Neuronal stem cell (in vitro differentiated cells): ENCODE measurements around the gene FXYD5.
A peak's percentile ranks its signal among the peaks of the same experiment; 100 is the strongest.

Experiments
- DNase-seq: peaks from one replicate; pipeline ENCODE4 v3.0.0-alpha.2; 2013; ENCODE audit warnings: low spot score
- H2AFZ ChIP-seq: one replicate; pipeline ENCODE4 v1.6.1; 2013; ENCODE audit warnings: mild to moderate bottlenecking, low read length, inconsistent platforms
- H2AK5ac ChIP-seq: 2 replicates; pipeline ENCODE4 v1.6.1; 2013; ENCODE audit warnings: low read depth, mild to moderate bottlenecking, inconsistent platforms, low read length, moderate library complexity, mixed read lengths
- H2BK120ac ChIP-seq: 2 replicates; pipeline ENCODE4 v1.6.1; 2013; ENCODE audit warnings: low read depth, mild to moderate bottlenecking, inconsistent platforms, low read length, moderate library complexity, mixed read lengths
- H2BK12ac ChIP-seq: one replicate; pipeline ENCODE4 v1.6.1; 2013; ENCODE audit warnings: low read length, inconsistent platforms
- H2BK15ac ChIP-seq: 2 replicates; pipeline ENCODE4 v1.6.1; 2013; ENCODE audit warnings: mild to moderate bottlenecking, low read length, inconsistent platforms, mixed read lengths
- H2BK5ac ChIP-seq: one replicate; pipeline ENCODE4 v1.6.1; 2013; ENCODE audit warnings: inconsistent platforms, mild to moderate bottlenecking, low read length, moderate library complexity
- H3K14ac ChIP-seq: one replicate; pipeline ENCODE4 v1.6.1; 2013; ENCODE audit warnings: low read length, inconsistent platforms
- H3K18ac ChIP-seq: 2 replicates; pipeline ENCODE4 v1.6.1; 2013; ENCODE audit warnings: low read length, inconsistent platforms
- H3K23ac ChIP-seq: 2 replicates; pipeline ENCODE4 v1.6.1; 2013; ENCODE audit warnings: low read depth, mild to moderate bottlenecking, mixed read lengths, low read length, inconsistent platforms; ENCODE audit not compliant: poor library complexity
- H3K27ac ChIP-seq: replicated peaks from 3 replicates; pipeline ENCODE4 v1.5.1; 2013; ENCODE audit warnings: low read length, inconsistent platforms
- H3K27me3 ChIP-seq, 3 experiments: 2 replicates each; pipeline ENCODE4 v1.6.1; 2013; ENCODE audit warnings: low read length in 3 of 3, mild to moderate bottlenecking in 2 of 3, inconsistent platforms in 1 of 3, low read depth in 1 of 3, mixed read lengths in 1 of 3, moderate library complexity in 1 of 3; ENCODE audit not compliant: control insufficient read depth in 3 of 3, insufficient read depth in 3 of 3
- H3K36me3 ChIP-seq, 2 donors: replicated peaks in 1 of 2; 2 replicates each; pipeline ENCODE4 v1.6.1; 2013; ENCODE audit warnings: low read length in 2 of 2; ENCODE audit not compliant: control insufficient read depth in 2 of 2, insufficient read depth in 2 of 2
- H3K4ac ChIP-seq: 2 replicates; pipeline ENCODE4 v1.6.1; 2013; ENCODE audit warnings: inconsistent platforms, mild to moderate bottlenecking, low read length, moderate library complexity
- H3K4me1 ChIP-seq, 2 donors: 1 replicate in 1 of 2; 2 replicates in 1 of 2; pipeline ENCODE4 v1.6.1; 2013; ENCODE audit warnings: low read length in 2 of 2, low read depth in 1 of 2; ENCODE audit not compliant: control insufficient read depth in 2 of 2, insufficient read depth in 1 of 2
- H3K4me2 ChIP-seq: one replicate; pipeline ENCODE4 v1.6.1; 2013; ENCODE audit warnings: mild to moderate bottlenecking, low read length, inconsistent platforms; ENCODE audit not compliant: insufficient read depth, poor library complexity, severe bottlenecking
- H3K4me3 ChIP-seq, 2 donors: 2 replicates each; pipeline ENCODE4 v1.5.1; 2013; ENCODE audit warnings: low read length in 2 of 2, mild to moderate bottlenecking in 2 of 2, inconsistent platforms in 1 of 2, moderate library complexity in 1 of 2
- H3K79me1 ChIP-seq: one replicate; pipeline ENCODE4 v1.6.1; 2013; ENCODE audit warnings: low read depth, mild to moderate bottlenecking, inconsistent platforms, low read length, moderate library complexity
- H3K9ac ChIP-seq: one replicate; pipeline ENCODE4 v1.6.1; 2013; ENCODE audit warnings: mild to moderate bottlenecking, low read depth, low read length, inconsistent platforms; ENCODE audit not compliant: poor library complexity
- H3K9me3 ChIP-seq, 2 donors: replicated peaks in 1 of 2; 2 replicates each; pipeline versions ENCODE3 to v1.6.1; 2013; ENCODE audit warnings: low read length in 2 of 2, mild to moderate bottlenecking in 2 of 2, inconsistent platforms in 1 of 2, low read depth in 1 of 2, mixed read lengths in 1 of 2, moderate library complexity in 1 of 2; ENCODE audit not compliant: control insufficient read depth in 2 of 2, insufficient read depth in 1 of 2
- H4K8ac ChIP-seq: one replicate; pipeline ENCODE4 v1.6.1; 2013; ENCODE audit warnings: low read depth, mild to moderate bottlenecking, inconsistent platforms, low read length, moderate library complexity
- H4K91ac ChIP-seq: one replicate; pipeline ENCODE4 v1.6.1; 2013; ENCODE audit warnings: low read length, low read depth, mild to moderate bottlenecking, inconsistent platforms; ENCODE audit not compliant: poor library complexity
- WGBS, 2 donors: extraction: QIAGEN DNeasy Blood & Tissue Kit; methylation state at CpG; one replicate each; pipeline ENCODE4 v1.1.7; 2013; ENCODE audit warnings: missing lambda C conversion rate in 2 of 2, mixed read lengths in 1 of 2; ENCODE audit not compliant: insufficient read length in 2 of 2, insufficient replicate concordance in 1 of 2; ENCODE audit errors: extremely low coverage in 2 of 2; 5-methylcytosine and 5-hydroxymethylcytosine counted together

The FXYD5 gene

GRCh38 chr19:35141837-35142605, 12.5 kb upstream of the FXYD5 start:
- H3K27me3 ChIP-seq = peaks cover 2 to 82% (median 41%) of the 10 kb centered on the region in 3 experiments
- DNase-seq = no peak
- no peak overlapping the region for H3K9ac ChIP-seq
- H2BK120ac ChIP-seq = no peak overlapping the region
- peak overlapping the region; percentile 29 for H3K23ac ChIP-seq
- no peak overlapping the region for H4K91ac ChIP-seq
- H4K8ac ChIP-seq = no peak overlapping the region
- H3K27ac ChIP-seq = no peak overlapping the region
- H3K18ac ChIP-seq = peak overlapping the region; percentile 3
- H3K79me1 ChIP-seq = no peaks in the 10 kb centered on the region
- no peaks in the 10 kb centered on the region for H3K9me3 ChIP-seq
- no peak overlapping the region for H3K14ac ChIP-seq
- H3K4ac ChIP-seq = no peak overlapping the region
- no peaks in the 10 kb centered on the region for H3K36me3 ChIP-seq
- no peak overlapping the region for H3K4me3 ChIP-seq
- no peak overlapping the region for H2BK5ac ChIP-seq
- peak overlapping the region; percentile 89 for H3K4me2 ChIP-seq
- peak overlapping the region; percentile 79 for H2AFZ ChIP-seq
- H2BK12ac ChIP-seq = no peak overlapping the region
- no CpG with 5 or more reads among the region's 21 CpGs for WGBS, 2 donors
- peak overlapping the region; percentile 12 for H2BK15ac ChIP-seq
- H3K4me1 ChIP-seq = peaks cover 32% of the 10 kb centered on the region in 2 donors
- no peak overlapping the region for H2AK5ac ChIP-seq

DNA sequence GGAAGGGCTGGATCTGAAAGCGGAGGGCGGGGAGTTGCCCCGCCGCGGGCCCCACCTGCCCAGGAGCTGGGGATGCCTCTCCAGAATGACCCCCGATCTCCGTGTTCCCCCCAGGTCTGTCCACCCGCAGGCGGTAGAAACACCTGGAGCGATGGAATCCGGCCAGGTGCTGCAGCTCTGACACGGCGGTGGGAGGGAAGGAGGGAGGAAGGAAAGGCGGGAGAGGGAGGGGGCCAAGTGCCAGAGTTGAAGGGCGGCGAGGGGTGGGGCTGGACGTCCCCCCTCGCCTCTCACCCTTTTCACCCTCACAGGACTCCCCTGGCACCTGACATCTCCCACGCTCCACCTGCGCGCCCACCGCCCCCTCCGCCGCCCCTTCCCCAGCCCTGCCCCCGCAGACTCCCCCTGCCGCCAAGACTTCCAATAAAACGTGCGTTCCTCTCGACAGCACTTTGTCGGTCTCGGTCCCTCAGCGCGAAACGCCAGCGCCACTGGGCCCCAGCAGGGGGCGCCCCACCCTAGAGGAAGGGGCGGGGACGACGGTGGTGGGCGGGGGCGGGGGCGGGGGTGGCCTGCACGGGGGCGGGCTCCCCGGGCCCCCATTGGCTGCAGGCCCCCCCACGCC, 11.8 kb upstream of the FXYD5 start:
- Histone ChIP-seq H3K36me3 (no peaks in the 10 kb centered on the region), H2BK12ac (no peak overlapping the region), H3K4me2 (peak overlapping the region; percentile 89), H3K4ac (no peak overlapping the region), H3K18ac (peak overlapping the region; percentile 67), H4K8ac (no peak overlapping the region), H3K27me3 (peaks cover 2 to 86% (median 41%) of the 10 kb centered on the region in 3 experiments), H2AK5ac (no peak overlapping the region), H2BK5ac (no peak overlapping the region), H3K27ac (no peak overlapping the region), H3K9me3 (no peaks in the 10 kb centered on the region), H3K4me1 (peaks cover 32% of the 10 kb centered on the region in 2 donors), H4K91ac (no peak overlapping the region), H3K23ac (no peak overlapping the region), H2BK120ac (no peak overlapping the region), H2AFZ (peak overlapping the region; percentile 79), H3K79me1 (no peaks in the 10 kb centered on the region), H2BK15ac (peak overlapping the region; percentile 12), H3K4me3 (peak overlapping the region in 1 of 2 donors; percentile 73), H3K14ac (no peak overlapping the region), H3K9ac (peak overlapping the region; percentile 54)
- no CpG with 5 or more reads among the region's 46 CpGs for WGBS, 2 donors
- no peak for DNase-seq

DNA sequence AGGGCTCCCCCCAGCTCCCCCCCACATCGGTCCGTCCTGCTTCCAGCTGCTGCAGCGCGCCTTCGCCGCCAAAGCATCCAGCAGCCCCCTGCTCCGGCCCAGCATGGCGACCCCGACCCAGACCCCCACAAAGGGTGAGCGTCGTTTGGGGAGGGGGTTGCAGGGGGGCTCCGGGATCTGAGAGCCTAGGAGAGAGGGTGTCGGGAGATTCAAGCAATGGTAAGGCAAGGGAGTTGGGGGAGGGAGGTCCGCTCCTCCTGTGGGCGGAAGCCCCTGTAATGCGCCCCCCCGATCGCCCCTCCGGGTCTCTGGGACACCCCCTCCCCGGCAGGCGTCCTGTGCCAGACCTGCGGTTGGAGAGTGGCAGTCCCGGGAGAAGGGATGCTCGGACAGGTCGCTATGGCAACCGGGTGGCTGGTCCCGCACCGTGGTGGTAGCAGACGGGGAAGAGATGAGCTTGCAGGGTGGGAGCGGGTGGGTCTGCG, 11.3 kb upstream of the FXYD5 start, which contains the start of gene FXYD7:
FXYD7 (plus strand) TSS at position 25 of the 485 bp plus-strand sequence; CDS start at position 104, 79 bp downstream.
- H2BK15ac ChIP-seq = peak within 1 kb of the TSS; percentile 41
- no peak within 1 kb of the TSS for H2BK5ac ChIP-seq
- H3K4ac ChIP-seq = no peak within 1 kb of the TSS
- no peak within 1 kb of the TSS for H3K14ac ChIP-seq
- peak within 1 kb of the TSS in 1 of 2 donors; percentile 73 for H3K4me3 ChIP-seq
- H2BK120ac ChIP-seq = no peak within 1 kb of the TSS
- no peak within 1 kb of the TSS for H3K27ac ChIP-seq
- H3K18ac ChIP-seq = peak within 1 kb of the TSS; percentile 67
- H3K4me2 ChIP-seq = peak within 1 kb of the TSS; percentile 89
- peak within 1 kb of the TSS; percentile 79 for H2AFZ ChIP-seq
- H2BK12ac ChIP-seq = no peak within 1 kb of the TSS
- H3K79me1 ChIP-seq = no peaks in the 10 kb centered on the region
- no peaks in the 10 kb centered on the region for H3K36me3 ChIP-seq
- H4K91ac ChIP-seq = no peak within 1 kb of the TSS
- no peak within 1 kb of the TSS for H4K8ac ChIP-seq
- peak within 1 kb of the TSS; percentile 18 for H2AK5ac ChIP-seq
- H3K9ac ChIP-seq = peak within 1 kb of the TSS; percentile 54
- H3K9me3 ChIP-seq = no peaks in the 10 kb centered on the region
- H3K4me1 ChIP-seq = peaks cover 30 to 31% of the 10 kb centered on the region in 2 donors
- peak within 1 kb of the TSS; percentile 29 for H3K23ac ChIP-seq
- no CpG with 5 or more reads among the region's 31 CpGs for WGBS, 2 donors
- H3K27me3 ChIP-seq = peaks cover 2 to 80% (median 41%) of the 10 kb centered on the region in 3 experiments
- DNase-seq = no peak

DNA sequence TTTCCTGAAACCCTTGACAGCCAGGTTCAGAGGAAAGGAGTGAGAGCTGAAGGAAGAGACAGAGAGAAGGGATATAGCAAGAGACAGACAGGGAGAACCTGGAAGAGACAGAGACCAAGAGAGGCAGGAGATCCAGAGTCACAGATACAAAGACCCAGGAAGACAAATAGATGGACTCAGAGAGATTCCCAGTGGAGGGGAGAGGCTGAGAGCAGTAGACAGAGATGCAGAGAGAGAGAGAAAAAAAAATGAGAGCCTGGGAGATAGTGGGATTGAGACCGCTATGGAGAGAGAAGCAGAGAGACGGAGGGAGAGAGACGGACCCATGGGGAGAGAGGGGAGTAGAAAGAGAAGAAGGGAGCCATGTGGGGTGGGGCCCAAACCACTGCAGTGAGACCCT, 10.7 kb upstream of the FXYD5 start:
- Histone ChIP-seq H3K79me1 (no peaks in the 10 kb centered on the region), H3K14ac (no peak overlapping the region), H2AFZ (peak overlapping the region; percentile 29), H2BK15ac (no peak overlapping the region), H3K23ac (no peak overlapping the region), H3K18ac (no peak overlapping the region), H3K4me3 (no peak overlapping the region), H3K4ac (no peak overlapping the region), H3K36me3 (no peaks in the 10 kb centered on the region), H3K9me3 (no peaks in the 10 kb centered on the region), H2BK5ac (no peak overlapping the region), H3K4me2 (no peak overlapping the region), H3K27me3 (peaks cover 2 to 80% (median 41%) of the 10 kb centered on the region in 3 experiments), H4K8ac (no peak overlapping the region), H2AK5ac (no peak overlapping the region), H2BK120ac (no peak overlapping the region), H2BK12ac (no peak overlapping the region), H3K4me1 (peaks cover 27% of the 10 kb centered on the region in 2 donors), H4K91ac (no peak overlapping the region), H3K27ac (no peak overlapping the region), H3K9ac (no peak overlapping the region)
- no CpG with 5 or more reads among the region's 3 CpGs for WGBS, 2 donors
- DNase-seq = no peak
